MM.1S (cell line): Measurements from ENCODE around the gene SDCCAG8.

ENCODE experiments used
- EZH2 ChIP-seq: fragments of 300-600 bp; sonication (generic); optimal IDR thresholded peaks from 2 replicates; pipeline ENCODE3; 2017; ENCODE audit warnings: low read depth, mild to moderate bottlenecking, antibody characterized with exemption, low read length, mixed read lengths
- EZH2phosphoT487 ChIP-seq: fragments of 300-600 bp; sonication (generic); IDR thresholded peaks from 2 replicates; pipeline ENCODE4 v1.6.1; 2018; ENCODE audit warnings: antibody characterized with exemption, low read length
- TF ChIP-seq, protein P1 (sequence below): fragments of 300-600 bp; sonication (generic); IDR thresholded peaks from 2 replicates; pipeline ENCODE4 v1.5.1; 2016; ENCODE audit warnings: antibody characterized with exemption, low read length, mixed read lengths

DNA sequence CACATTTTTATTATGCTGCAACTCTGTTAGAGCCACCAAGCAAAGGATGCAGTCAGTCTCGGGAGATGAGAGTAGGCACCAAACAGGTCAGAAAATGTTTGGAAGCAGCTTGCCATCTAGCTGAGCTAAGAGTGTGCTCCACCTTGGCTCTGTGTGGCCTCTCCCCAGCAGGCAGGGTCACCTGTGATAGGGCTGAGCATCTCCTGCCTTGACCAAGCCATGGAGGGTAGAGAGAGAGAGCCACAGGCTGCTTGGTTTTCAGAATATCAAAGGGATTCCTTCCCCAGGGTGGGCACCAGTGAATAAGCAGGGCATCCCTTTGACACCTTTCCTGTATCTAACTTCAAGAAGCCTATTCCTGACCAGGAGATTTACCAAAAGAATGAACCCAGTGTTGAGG lies 135.5 kb downstream of the SDCCAG8 start:
- TF ChIP-seq, protein P1, sequence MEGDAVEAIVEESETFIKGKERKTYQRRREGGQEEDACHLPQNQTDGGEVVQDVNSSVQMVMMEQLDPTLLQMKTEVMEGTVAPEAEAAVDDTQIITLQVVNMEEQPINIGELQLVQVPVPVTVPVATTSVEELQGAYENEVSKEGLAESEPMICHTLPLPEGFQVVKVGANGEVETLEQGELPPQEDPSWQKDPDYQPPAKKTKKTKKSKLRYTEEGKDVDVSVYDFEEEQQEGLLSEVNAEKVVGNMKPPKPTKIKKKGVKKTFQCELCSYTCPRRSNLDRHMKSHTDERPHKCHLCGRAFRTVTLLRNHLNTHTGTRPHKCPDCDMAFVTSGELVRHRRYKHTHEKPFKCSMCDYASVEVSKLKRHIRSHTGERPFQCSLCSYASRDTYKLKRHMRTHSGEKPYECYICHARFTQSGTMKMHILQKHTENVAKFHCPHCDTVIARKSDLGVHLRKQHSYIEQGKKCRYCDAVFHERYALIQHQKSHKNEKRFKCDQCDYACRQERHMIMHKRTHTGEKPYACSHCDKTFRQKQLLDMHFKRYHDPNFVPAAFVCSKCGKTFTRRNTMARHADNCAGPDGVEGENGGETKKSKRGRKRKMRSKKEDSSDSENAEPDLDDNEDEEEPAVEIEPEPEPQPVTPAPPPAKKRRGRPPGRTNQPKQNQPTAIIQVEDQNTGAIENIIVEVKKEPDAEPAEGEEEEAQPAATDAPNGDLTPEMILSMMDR = no peak
- TF ChIP-seq EZH2 (no peak), EZH2phosphoT487 (no peak)
